Testis (tissue), 3 donors: ENCODE results near the gene PCDHA3. TPM values are rescaled to one million over a fixed set of nuclear protein-coding genes. Genes with fewer than 3 reads are reported as not detected.
"Not testable (repeated sequence)": the region's sequence is repeated elsewhere in the genome, so short reads cannot be mapped to it uniquely, and the experiment has no call there.

Source experiments
- DNase-seq: peaks from one replicate; pipeline ENCODE4 v3.0.0-alpha.2; 2019
- H3K27ac ChIP-seq, 2 donors: fragments of 200-600 bp; sonication (generic); one replicate each; pipeline ENCODE4 v1.5.1; 2019
- H3K27me3 ChIP-seq: fragments of 200-600 bp; sonication (generic); one replicate; pipeline ENCODE4 v1.5.1; 2019
- H3K36me3 ChIP-seq: fragments of 200-600 bp; sonication (generic); one replicate; pipeline ENCODE4 v1.5.1; 2017; ENCODE audit warnings: low read depth; ENCODE audit errors: missing control alignments
- H3K4me1 ChIP-seq: fragments of 200-600 bp; sonication (generic); one replicate; pipeline ENCODE4 v1.5.1; 2019
- H3K4me3 ChIP-seq, 2 donors: fragments of 200-600 bp; sonication (generic); one replicate each; pipeline ENCODE4 v1.5.1; 2017 to 2019
- H3K9me3 ChIP-seq: fragments of 200-600 bp; sonication (generic); one replicate; pipeline ENCODE4 v1.5.1; 2017
- POLR2A ChIP-seq: fragments of 450-650 bp; IDR thresholded peaks from one replicate; pipeline ENCODE4 v1.6.1; 2017; ENCODE audit warnings: antibody characterized with exemption, mild to moderate bottlenecking, moderate library complexity
- WGBS, 2 donors: methylation state at CpG; one replicate each; pipeline ENCODE4 v1.1.5; 2018; 5-methylcytosine and 5-hydroxymethylcytosine counted together
- intact Hi-C: fragments of 100-400 bp; cut with DNase I; formaldehyde crosslinking; loops from one replicate; pipeline ENCODE4 v1.15.1; 2023; ENCODE audit warnings: low total_unique reads
- polyA plus RNA-seq: library from polyadenylated mRNA; stranded (reverse); fragments of 350-450 nt; fragmentation: Illumina TruSeq; extraction: RNeasy Lipid Tissue Mini Kit (QIAGEN cat#74804); gene quantifications from one replicate; pipeline ENCODE4 v1.2.3, GENCODE V29; 2014; ENCODE audit warnings: low read depth, low replicate concordance; ENCODE audit not compliant: insufficient read depth
- total RNA-seq, 2 donors: library from RNA; depleted of rRNA; stranded (reverse); fragments of >200 nt; gene quantifications; one replicate each; pipeline ENCODE4 v1.2.3, GENCODE V29; 2016
- TF ChIP-seq, protein P1 (sequence below), 3 experiments: fragments of 450-650 bp in 2 of 3; fragments of 200-600 bp in 1 of 3; sonication (generic) in 1 of 3; IDR thresholded peaks; one replicate each; pipeline ENCODE4 v1.5.1; 2016 to 2019; ENCODE audit warnings: antibody characterized with exemption in 3 of 3, mild to moderate bottlenecking in 2 of 3, moderate library complexity in 1 of 3

Gene PCDHA3
- total and polyA plus RNA-seq, 3 donors from 2014 or later, result 0.74 to 2.0 (median 0.79) TPM

DNA sequence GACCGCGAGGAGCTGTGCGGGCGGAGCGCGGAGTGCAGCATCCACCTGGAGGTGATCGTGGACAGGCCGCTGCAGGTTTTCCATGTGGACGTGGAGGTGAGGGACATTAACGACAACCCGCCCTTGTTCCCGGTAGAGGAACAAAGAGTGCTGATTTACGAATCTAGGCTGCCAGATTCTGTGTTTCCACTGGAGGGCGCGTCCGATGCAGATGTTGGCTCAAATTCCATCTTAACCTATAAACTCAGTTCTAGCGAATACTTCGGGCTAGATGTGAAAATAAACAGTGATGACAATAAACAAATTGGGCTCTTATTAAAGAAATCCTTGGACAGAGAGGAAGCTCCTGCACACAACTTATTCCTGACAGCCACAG, 27.5 kb downstream of the PCDHA3 start:
- no peak for TF ChIP-seq POLR2A
- TF ChIP-seq, protein P1, sequence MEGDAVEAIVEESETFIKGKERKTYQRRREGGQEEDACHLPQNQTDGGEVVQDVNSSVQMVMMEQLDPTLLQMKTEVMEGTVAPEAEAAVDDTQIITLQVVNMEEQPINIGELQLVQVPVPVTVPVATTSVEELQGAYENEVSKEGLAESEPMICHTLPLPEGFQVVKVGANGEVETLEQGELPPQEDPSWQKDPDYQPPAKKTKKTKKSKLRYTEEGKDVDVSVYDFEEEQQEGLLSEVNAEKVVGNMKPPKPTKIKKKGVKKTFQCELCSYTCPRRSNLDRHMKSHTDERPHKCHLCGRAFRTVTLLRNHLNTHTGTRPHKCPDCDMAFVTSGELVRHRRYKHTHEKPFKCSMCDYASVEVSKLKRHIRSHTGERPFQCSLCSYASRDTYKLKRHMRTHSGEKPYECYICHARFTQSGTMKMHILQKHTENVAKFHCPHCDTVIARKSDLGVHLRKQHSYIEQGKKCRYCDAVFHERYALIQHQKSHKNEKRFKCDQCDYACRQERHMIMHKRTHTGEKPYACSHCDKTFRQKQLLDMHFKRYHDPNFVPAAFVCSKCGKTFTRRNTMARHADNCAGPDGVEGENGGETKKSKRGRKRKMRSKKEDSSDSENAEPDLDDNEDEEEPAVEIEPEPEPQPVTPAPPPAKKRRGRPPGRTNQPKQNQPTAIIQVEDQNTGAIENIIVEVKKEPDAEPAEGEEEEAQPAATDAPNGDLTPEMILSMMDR (IDR thresholded peaks at IDR 0.05), result no peak
- 9 to 11% methylated on average over 17 to 18 of the region's 18 CpGs for WGBS, 2 donors
- Histone ChIP-seq H3K36me3 (no peaks in the 10 kb centered on the region), H3K4me1 (no peaks in the 10 kb centered on the region), H3K27ac (no peak overlapping the region), H3K9me3 (no peaks in the 10 kb centered on the region), H3K27me3 (no peaks in the 10 kb centered on the region), H3K4me3 (peak overlapping the region in 1 of 2 donors; percentile 33)
- intact Hi-C loops, result no loop called here
- no peak for DNase-seq

DNA sequence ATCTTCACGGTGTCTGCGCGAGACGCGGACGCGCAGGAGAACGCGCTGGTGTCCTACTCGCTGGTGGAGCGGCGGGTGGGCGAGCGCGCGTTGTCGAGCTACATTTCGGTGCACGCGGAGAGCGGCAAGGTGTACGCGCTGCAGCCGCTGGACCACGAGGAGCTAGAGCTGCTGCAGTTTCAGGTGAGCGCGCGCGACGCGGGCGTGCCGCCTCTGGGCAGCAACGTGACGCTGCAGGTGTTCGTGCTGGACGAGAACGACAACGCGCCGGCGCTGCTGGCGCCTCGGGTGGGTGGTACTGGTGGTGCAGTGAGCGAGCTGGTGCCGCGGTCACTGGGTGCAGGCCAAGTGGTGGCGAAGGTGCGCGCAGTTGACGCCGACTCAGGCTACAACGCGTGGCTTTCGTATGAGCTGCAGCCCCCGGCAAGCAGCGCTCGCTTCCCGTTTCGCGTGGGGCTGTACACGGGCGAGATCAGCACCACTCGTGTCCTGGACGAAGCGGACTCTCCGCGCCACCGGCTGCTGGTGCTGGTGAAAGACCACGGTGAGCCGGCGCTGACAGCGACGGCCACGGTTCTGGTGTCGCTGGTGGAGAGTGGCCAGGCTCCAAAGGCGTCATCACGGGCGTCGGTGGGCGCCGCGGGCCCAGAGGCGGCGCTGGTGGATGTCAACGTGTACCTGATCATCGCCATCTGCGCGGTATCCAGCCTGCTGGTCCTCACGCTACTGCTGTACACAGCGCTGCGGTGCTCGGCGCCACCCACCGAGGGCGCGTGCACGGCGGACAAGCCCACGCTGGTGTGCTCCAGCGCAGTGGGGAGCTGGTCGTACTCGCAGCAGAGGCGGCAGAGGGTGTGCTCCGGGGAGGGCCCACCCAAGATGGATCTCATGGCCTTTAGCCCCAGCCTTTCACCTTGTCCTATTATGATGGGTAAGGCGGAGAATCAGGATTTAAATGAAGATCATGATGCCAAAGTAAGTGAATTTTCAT, 28.9 kb downstream of the PCDHA3 start:
- H3K36me3 ChIP-seq, H3K27ac ChIP-seq, H3K4me3 ChIP-seq, H3K4me1 ChIP-seq, H3K27me3 ChIP-seq, DNase-seq, intact Hi-C loops, H3K9me3 ChIP-seq: not testable (repeated sequence)
- 24 to 33% methylated on average over 23 to 98 of the region's 106 CpGs for WGBS, 2 donors

DNA sequence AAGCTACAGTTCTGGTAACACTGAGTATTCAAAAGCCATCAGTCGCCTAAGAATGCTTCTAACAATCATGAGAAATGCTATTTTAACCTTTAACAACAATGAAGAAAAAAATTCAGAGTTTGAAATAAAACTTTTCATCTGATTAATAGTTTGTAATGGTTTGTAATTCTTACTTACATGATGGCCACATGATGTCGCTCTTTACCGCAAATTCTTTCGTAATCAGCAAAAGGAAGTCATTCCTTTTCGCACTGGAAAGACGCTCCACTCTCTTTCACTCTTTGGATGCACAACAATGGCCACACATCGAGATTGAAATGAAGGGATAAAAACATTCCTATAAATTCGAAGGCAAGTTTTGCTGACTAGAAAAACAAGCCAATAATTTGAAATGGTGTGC, 33.1 kb downstream of the PCDHA3 start, which contains the start of gene PCDHA7:
Gene PCDHA7 (plus strand): TSS at position 277 of the 400 bp plus-strand sequence. CDS start 115 bp downstream, at position 392.
- H3K4me1 ChIP-seq, result no peaks in the 10 kb centered on the region
- no peaks in the 10 kb centered on the region for H3K9me3 ChIP-seq
- WGBS, 2 donors, result 2 to 9% methylated on average over 8 of the region's 8 CpGs
- no peak for DNase-seq
- no peak within 1 kb of the TSS for H3K4me3 ChIP-seq
- H3K27me3 ChIP-seq, result no peaks in the 10 kb centered on the region
- TF ChIP-seq, protein P1 (IDR thresholded peaks at IDR 0.05), result peak in 1 of 3 experiments; percentile 5
- no peak for TF ChIP-seq POLR2A
- no peaks in the 10 kb centered on the region for H3K36me3 ChIP-seq
- no peak within 1 kb of the TSS for H3K27ac ChIP-seq
- intact Hi-C loops, result no loop called here

DNA sequence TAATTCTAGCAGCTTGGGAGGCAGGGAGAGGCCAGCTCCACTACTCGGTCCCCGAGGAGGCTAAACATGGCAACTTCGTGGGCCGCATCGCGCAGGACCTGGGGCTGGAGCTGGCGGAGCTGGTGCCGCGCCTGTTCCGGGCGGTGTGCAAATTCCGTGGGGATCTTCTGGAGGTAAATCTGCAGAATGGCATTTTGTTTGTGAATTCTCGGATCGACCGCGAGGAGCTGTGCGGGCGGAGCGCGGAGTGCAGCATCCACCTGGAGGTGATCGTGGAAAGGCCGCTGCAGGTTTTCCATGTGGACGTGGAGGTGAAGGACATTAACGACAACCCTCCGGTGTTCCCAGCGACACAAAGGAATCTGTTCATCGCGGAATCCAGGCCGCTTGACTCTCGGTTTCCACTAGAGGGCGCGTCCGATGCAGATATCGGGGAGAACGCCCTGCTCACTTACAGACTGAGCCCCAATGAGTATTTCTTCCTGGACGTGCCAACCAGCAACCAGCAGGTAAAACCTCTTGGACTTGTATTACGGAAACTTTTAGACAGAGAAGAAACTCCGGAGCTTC, 33.7 kb downstream of the PCDHA3 start:
- H3K4me1 ChIP-seq, intact Hi-C loops, H3K4me3 ChIP-seq: not testable (repeated sequence)

DNA sequence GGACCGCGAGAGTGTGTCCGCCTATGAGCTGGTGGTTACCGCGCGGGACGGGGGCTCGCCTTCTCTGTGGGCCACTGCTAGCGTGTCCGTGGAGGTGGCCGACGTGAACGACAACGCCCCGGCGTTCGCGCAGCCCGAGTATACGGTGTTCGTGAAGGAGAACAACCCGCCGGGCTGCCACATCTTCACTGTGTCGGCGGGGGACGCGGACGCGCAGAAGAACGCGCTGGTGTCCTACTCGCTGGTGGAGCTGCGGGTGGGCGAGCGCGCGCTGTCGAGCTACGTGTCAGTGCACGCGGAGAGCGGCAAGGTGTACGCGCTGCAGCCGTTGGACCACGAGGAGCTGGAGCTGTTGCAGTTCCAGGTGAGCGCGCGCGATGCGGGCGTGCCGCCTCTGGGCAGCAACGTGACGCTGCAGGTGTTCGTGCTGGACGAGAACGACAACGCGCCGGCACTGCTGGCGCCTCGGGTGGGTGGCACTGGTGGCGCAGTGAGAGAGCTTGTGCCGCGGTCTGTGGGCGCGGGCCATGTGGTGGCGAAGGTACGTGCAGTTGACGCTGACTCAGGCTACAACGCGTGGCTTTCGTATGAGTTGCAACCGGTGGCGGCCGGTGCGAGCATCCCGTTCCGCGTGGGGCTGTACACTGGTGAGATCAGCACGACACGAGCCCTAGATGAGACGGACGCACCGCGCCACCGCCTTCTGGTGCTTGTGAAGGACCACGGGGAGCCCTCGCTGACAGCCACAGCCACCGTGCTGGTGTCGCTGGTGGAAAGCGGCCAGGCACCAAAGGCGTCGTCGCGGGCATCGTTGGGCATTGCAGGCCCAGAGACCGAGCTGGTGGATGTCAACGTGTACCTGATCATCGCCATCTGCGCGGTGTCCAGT, 35.0 kb downstream of the PCDHA3 start:
- Histone ChIP-seq H3K27me3 (no peaks in the 10 kb centered on the region), H3K4me3 (peak overlapping the region in 1 of 2 donors; percentile 6), H3K9me3 (no peaks in the 10 kb centered on the region), H3K36me3 (no peaks in the 10 kb centered on the region), H3K27ac (no peak overlapping the region), H3K4me1 (no peaks in the 10 kb centered on the region)
- intact Hi-C loops, result no loop called here
- TF ChIP-seq, protein P1 (IDR thresholded peaks at IDR 0.05), result no peak
- no peak for TF ChIP-seq POLR2A
- 29 to 48% methylated on average over 34 to 92 of the region's 103 CpGs for WGBS, 2 donors
- no peak for DNase-seq

More for the DNA sequence above, 33.7 kb downstream of the PCDHA3 start:
- WGBS, 2 donors, result 10 to 18% methylated on average over 26 of the region's 38 CpGs
- H3K27me3 ChIP-seq, H3K27ac ChIP-seq, H3K36me3 ChIP-seq, DNase-seq, H3K9me3 ChIP-seq: not testable (repeated sequence)
